Spinal cord (tissue), 10 donors: ENCODE measurements around the gene SNRPD3. TPM values are rescaled to one million over a fixed set of nuclear protein-coding genes. Genes with fewer than 3 reads are reported as not detected.
A peak's percentile ranks its signal among the peaks of the same experiment; 100 is the strongest.

ENCODE experiments used
- DNase-seq, 6 donors: peaks; one replicate each; pipeline versions ENCODE4 v3.0.0 to v3.0.0-alpha.2; 2013 to 2015; ENCODE audit warnings: low spot score in 6 of 6, low read depth in 4 of 6
- H3K27ac ChIP-seq: one replicate; pipeline ENCODE4 v1.5.1; 2013; ENCODE audit warnings: low read depth, low read length, control low read depth
- H3K27me3 ChIP-seq: one replicate; pipeline ENCODE4 v1.6.1; 2013; ENCODE audit warnings: low read length; ENCODE audit not compliant: control insufficient read depth, insufficient read depth
- H3K36me3 ChIP-seq: one replicate; pipeline ENCODE4 v1.6.1; 2013; ENCODE audit warnings: low read length; ENCODE audit not compliant: control insufficient read depth, insufficient read depth
- H3K4me1 ChIP-seq: one replicate; pipeline ENCODE4 v1.6.1; 2013; ENCODE audit warnings: low read length; ENCODE audit not compliant: control insufficient read depth, insufficient read depth
- H3K4me3 ChIP-seq: one replicate; pipeline ENCODE4 v1.5.1; 2013; ENCODE audit warnings: low read depth, low read length, control low read depth
- H3K9me3 ChIP-seq: one replicate; pipeline ENCODE4 v1.6.1; 2013; ENCODE audit warnings: low read length; ENCODE audit not compliant: control insufficient read depth, insufficient read depth
- WGBS: methylation state at CpG from one replicate; pipeline ENCODE4 v1.1.5; 2013; ENCODE audit warnings: missing lambda C conversion rate; ENCODE audit not compliant: insufficient coverage; 5-methylcytosine and 5-hydroxymethylcytosine counted together
- long read RNA-seq, 4 donors: transcript quantifications; one replicate each; lab custom pipeline, GENCODE V29; 2026
- polyA plus RNA-seq, 2 donors: library from polyadenylated mRNA; unstranded; fragments of 120-200 nt; gene quantifications; one replicate each; pipeline ENCODE4 v1.2.1, GENCODE V29; 2013; ENCODE audit not compliant: insufficient read length in 2 of 2
- total RNA-seq, 2 donors: library from RNA; depleted of rRNA in 1 of 2; stranded (reverse); fragments of 120-200 nt in 1 of 2; fragments of >200 nt in 1 of 2; gene quantifications; one replicate each; pipeline versions ENCODE4 v1.2.3 to v1.2.4, GENCODE V29; 2013 to 2014
- donor health status: healthy.

SNRPD3 gene
- 100 to 1,000 TPM; 129 TPM for total RNA-seq
- polyA plus RNA-seq, result 100 to 1,000 TPM; 107 to 130 TPM
- long read RNA-seq, donor 1, transcript SNRPD3-201 (4 exons, 1,763 nt), result major isoform, 61 of 104 reads
- long read RNA-seq, donor 1, partial matches to known transcripts, result 32 of 104 reads
- long read RNA-seq, donor 1, other reads (novel, unspliced or antisense), result 11 of 104 reads
- long read RNA-seq, donor 2, transcript SNRPD3-201 (4 exons, 1,763 nt), result major isoform, 26 of 31 reads
- long read RNA-seq, donor 2, partial matches to known transcripts, result 5 of 31 reads
- long read RNA-seq, donor 2, other reads (novel, unspliced or antisense), result 0 of 31 reads
- long read RNA-seq, donor 3, transcript SNRPD3-201 (4 exons, 1,763 nt), result major isoform, 37 of 84 reads
- long read RNA-seq, donor 3, partial matches to known transcripts, result 40 of 84 reads
- long read RNA-seq, donor 3, other reads (novel, unspliced or antisense), result 7 of 84 reads
- long read RNA-seq, donor 4, transcript SNRPD3-201 (4 exons, 1,763 nt), result major isoform, 133 of 175 reads
- long read RNA-seq, donor 4, partial matches to known transcripts, result 41 of 175 reads
- long read RNA-seq, donor 4, other reads (novel, unspliced or antisense), result 0 of 175 reads

- H3K27me3 ChIP-seq, result no peaks in the 10 kb centered on the region
- peak; percentile 94 to 100 (median 98) for DNase-seq
- peaks cover 30% of the 10 kb centered on the region for H3K4me1 ChIP-seq
- peak within 1 kb of the TSS; percentile 99 for H3K27ac ChIP-seq
- H3K9me3 ChIP-seq, result no peaks in the 10 kb centered on the region
- WGBS, result 0% methylated on average over 58 of the region's 59 CpGs
- H3K4me3 ChIP-seq, result peak within 1 kb of the TSS; percentile 81
- H3K36me3 ChIP-seq, result peaks cover 32% of the 10 kb centered on the region
Measured at GRCh38 chr22:24555165-24556039, at the start of gene SNRPD3. SNRPD3 (plus strand) TSS chr22:24555999; CDS start chr22:24557675, 1,676 bp downstream.

GRCh38 chr22:24506802-24507438 lies 48.9 kb upstream of the SNRPD3 start:
- H3K9me3 ChIP-seq, result no peaks in the 10 kb centered on the region
- DNase-seq, result peak in 1 of 6 donors; percentile 71
- no peak overlapping the region for H3K27ac ChIP-seq
- no peaks in the 10 kb centered on the region for H3K27me3 ChIP-seq
- no peak overlapping the region for H3K4me3 ChIP-seq
- H3K4me1 ChIP-seq, result peaks cover 11% of the 10 kb centered on the region
- no peaks in the 10 kb centered on the region for H3K36me3 ChIP-seq
- 28% methylated on average over 3 of the region's 6 CpGs for WGBS

- Histone ChIP-seq H3K9me3 (no peaks in the 10 kb centered on the region), H3K27ac (no peak overlapping the region), H3K4me1 (peaks cover 11% of the 10 kb centered on the region), H3K27me3 (no peaks in the 10 kb centered on the region), H3K4me3 (no peak overlapping the region), H3K36me3 (no peaks in the 10 kb centered on the region)
- WGBS, result 40% methylated on average over 1 of the region's 7 CpGs
- no peak for DNase-seq
Measured at GRCh38 chr22:24507716-24508115, 48.1 kb upstream of the SNRPD3 start.

- Histone ChIP-seq H3K27ac (no peak overlapping the region), H3K27me3 (no peaks in the 10 kb centered on the region), H3K4me1 (peaks cover 15% of the 10 kb centered on the region), H3K4me3 (no peak overlapping the region), H3K9me3 (no peaks in the 10 kb centered on the region), H3K36me3 (no peaks in the 10 kb centered on the region)
- 70% methylated on average over 7 of the region's 10 CpGs for WGBS
- DNase-seq, result no peak
Measured at GRCh38 chr22:24510637-24511625, 44.9 kb upstream of the SNRPD3 start.

- Histone ChIP-seq H3K9me3 (no peaks in the 10 kb centered on the region), H3K27me3 (no peaks in the 10 kb centered on the region), H3K36me3 (no peaks in the 10 kb centered on the region), H3K4me1 (peaks cover 21% of the 10 kb centered on the region), H3K4me3 (no peak overlapping the region), H3K27ac (no peak overlapping the region)
- DNase-seq, result no peak
- WGBS, result 60% methylated on average over 1 of the region's 3 CpGs
Measured at GRCh38 chr22:24512043-24512442, 43.8 kb upstream of the SNRPD3 start.

- Histone ChIP-seq H3K4me1 (peaks cover 14% of the 10 kb centered on the region), H3K36me3 (no peaks in the 10 kb centered on the region)
- 93% methylated on average over 5 of the region's 9 CpGs for WGBS
Measured at GRCh38 chr22:24513378-24514240, 42.2 kb upstream of the SNRPD3 start.

GRCh38 chr22:24514241-24515026 lies 41.4 kb upstream of the SNRPD3 start:
- no peaks in the 10 kb centered on the region for H3K27me3 ChIP-seq
- 72% methylated on average over 12 of the region's 14 CpGs for whole genome bisulfite sequencing
- H3K4me3 ChIP-seq, result no peak overlapping the region
- no peaks in the 10 kb centered on the region for H3K9me3 ChIP-seq
- H3K36me3 ChIP-seq, result no peaks in the 10 kb centered on the region
- no peak overlapping the region for H3K27ac ChIP-seq
- DNase-seq, result no peak
- peaks cover 14% of the 10 kb centered on the region for H3K4me1 ChIP-seq

More at GRCh38 chr22:24513378-24514240, 42.2 kb upstream of the SNRPD3 start:
- Histone ChIP-seq H3K4me3 (no peak overlapping the region), H3K9me3 (no peaks in the 10 kb centered on the region), H3K27me3 (no peaks in the 10 kb centered on the region), H3K27ac (no peak overlapping the region)
- DNase-seq, result no peak
